Ascending aorta (tissue), 2 donors: ENCODE results near the gene AFG3L2. TPM values are rescaled to one million over a fixed set of nuclear protein-coding genes. Genes with fewer than 3 reads are reported as not detected.

Experiments used
- DNase-seq, 2 donors: peaks; one replicate each; pipeline ENCODE4 v3.0.0-alpha.2; 2019; ENCODE audit warnings: low spot score in 2 of 2
- H3K27ac ChIP-seq, 2 donors: fragments of 200-600 bp; sonication (generic); one replicate each; pipeline ENCODE4 v1.5.1; 2016 to 2017; ENCODE audit warnings: mild to moderate bottlenecking in 1 of 2
- H3K27me3 ChIP-seq: fragments of 200-600 bp; sonication (generic); one replicate; pipeline ENCODE4 v1.5.1; 2017
- H3K36me3 ChIP-seq, 2 donors: fragments of 200-600 bp; sonication (generic); one replicate each; pipeline ENCODE4 v1.5.1; 2016
- H3K4me1 ChIP-seq, 2 donors: fragments of 200-600 bp; sonication (generic); one replicate each; pipeline ENCODE4 v1.5.1; 2016 to 2017; ENCODE audit warnings: mild to moderate bottlenecking in 1 of 2
- H3K4me3 ChIP-seq, 2 donors: fragments of 200-600 bp; sonication (generic); one replicate each; pipeline ENCODE4 v1.5.1; 2016 to 2017; ENCODE audit warnings: mild to moderate bottlenecking in 1 of 2
- H3K9me3 ChIP-seq, 2 donors: fragments of 200-600 bp; sonication (generic); one replicate each; pipeline ENCODE4 v1.5.1; 2016
- intact Hi-C: fragments of 100-400 bp; cut with DNase I; formaldehyde crosslinking; loops from one replicate; pipeline ENCODE4 v1.15.1; 2023
- total RNA-seq: library from RNA; depleted of rRNA; stranded (reverse); fragments of >200 nt; gene quantifications from one replicate; pipeline ENCODE4 v1.1.0, GENCODE V29; 2016
- TF ChIP-seq, protein P1 (sequence below), 3 experiments: fragments of 200-600 bp in 2 of 3; fragments of 450-650 bp in 1 of 3; sonication (generic) in 2 of 3; IDR thresholded peaks; one replicate each; pipeline ENCODE4 v1.5.1; 2016 to 2019; ENCODE audit warnings: antibody characterized with exemption in 3 of 3, mild to moderate bottlenecking in 1 of 3, moderate library complexity in 1 of 3

Gene AFG3L2
- total RNA-seq, 1 donor from 2014 or later: 31.5 TPM

DNA sequence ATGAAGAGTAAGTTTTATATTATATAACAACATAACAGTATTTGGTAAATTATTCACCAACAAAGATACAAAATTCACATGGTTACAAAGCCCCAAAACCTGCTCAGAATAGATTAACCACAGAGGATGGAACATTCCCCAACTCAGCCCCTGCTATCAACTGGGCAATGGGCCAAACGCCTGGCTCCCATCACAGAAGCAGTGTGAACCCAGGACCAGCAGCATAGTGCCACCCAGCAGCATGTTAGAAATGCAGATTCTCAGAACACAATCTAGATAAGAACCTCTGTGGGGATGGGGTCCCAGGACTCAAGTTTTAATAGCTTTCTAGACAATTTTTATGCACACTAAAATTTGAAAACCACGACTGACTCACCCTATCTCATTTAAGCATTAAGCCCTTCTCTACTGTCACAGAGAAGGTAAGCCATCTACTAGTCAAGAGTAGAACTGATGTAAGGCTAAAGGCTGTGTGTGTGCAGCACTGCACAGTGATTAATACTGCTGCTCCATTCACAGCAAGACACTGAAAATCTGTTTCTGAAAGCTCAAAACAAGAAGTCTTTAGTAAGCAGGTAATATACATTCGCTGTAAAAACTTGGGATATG is 15.2 kb downstream of the AFG3L2 start:
- TF ChIP-seq, protein P1, sequence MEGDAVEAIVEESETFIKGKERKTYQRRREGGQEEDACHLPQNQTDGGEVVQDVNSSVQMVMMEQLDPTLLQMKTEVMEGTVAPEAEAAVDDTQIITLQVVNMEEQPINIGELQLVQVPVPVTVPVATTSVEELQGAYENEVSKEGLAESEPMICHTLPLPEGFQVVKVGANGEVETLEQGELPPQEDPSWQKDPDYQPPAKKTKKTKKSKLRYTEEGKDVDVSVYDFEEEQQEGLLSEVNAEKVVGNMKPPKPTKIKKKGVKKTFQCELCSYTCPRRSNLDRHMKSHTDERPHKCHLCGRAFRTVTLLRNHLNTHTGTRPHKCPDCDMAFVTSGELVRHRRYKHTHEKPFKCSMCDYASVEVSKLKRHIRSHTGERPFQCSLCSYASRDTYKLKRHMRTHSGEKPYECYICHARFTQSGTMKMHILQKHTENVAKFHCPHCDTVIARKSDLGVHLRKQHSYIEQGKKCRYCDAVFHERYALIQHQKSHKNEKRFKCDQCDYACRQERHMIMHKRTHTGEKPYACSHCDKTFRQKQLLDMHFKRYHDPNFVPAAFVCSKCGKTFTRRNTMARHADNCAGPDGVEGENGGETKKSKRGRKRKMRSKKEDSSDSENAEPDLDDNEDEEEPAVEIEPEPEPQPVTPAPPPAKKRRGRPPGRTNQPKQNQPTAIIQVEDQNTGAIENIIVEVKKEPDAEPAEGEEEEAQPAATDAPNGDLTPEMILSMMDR (IDR thresholded peaks at IDR 0.05): no peak

DNA sequence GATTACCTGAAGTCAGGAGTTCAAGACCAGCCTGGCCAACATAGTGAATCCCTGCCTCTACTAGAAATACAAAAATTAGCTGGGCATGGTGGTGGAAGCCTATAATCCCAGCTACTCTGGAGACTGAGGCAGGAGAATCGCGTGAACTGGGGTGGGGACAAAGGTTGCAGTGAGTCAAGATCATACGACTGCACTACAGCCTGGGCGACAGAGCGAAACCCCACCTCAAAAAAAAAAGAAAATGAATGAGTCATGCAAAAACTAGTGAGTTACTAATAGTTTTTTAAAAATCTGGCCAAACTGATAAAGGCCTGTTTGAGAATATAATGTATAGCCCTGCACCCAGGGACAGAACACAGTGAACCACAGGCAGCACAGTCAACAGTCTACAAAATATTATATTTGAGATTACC is 17.5 kb downstream of the AFG3L2 start:
- Histone ChIP-seq H3K27me3 (no peaks in the 10 kb centered on the region), H3K36me3 (peaks cover 51 to 92% of the 10 kb centered on the region in 2 donors), H3K4me3 (no peak overlapping the region), H3K27ac (no peak overlapping the region), H3K9me3 (no peaks in the 10 kb centered on the region), H3K4me1 (no peaks in the 10 kb centered on the region)
- intact Hi-C loops: no loop called here
- TF ChIP-seq, protein P1 (IDR thresholded peaks at IDR 0.05): no peak
- no peak for DNase-seq

More for the DNA sequence above, 15.2 kb downstream of the AFG3L2 start:
- Histone ChIP-seq H3K4me3 (no peak overlapping the region), H3K36me3 (peaks cover 67 to 91% of the 10 kb centered on the region in 2 donors), H3K27ac (no peak overlapping the region), H3K4me1 (no peaks in the 10 kb centered on the region), H3K27me3 (no peaks in the 10 kb centered on the region), H3K9me3 (no peaks in the 10 kb centered on the region)
- intact Hi-C loops: no loop called here
- DNase-seq: no peak

DNA sequence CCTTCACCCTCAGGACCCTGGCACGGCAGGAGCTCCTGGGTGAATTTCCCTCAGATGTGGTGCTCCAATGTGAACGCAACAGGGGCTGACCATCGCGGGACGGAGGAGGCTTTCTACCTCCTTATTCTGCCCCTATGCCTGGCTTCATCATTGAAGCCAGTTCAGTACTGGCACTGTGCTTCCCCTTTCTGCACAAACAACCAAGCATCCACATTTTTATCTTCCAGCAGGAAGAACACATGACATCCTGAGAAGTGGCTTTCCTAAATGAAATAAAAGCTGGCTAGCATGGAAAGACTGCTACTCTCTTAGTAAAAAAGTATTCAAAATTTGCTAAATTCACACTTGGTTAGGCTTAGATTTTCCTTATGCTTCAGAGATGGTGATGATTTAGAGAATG is 24.8 kb downstream of the AFG3L2 start:
- H3K27ac ChIP-seq: no peak overlapping the region
- H3K9me3 ChIP-seq: no peaks in the 10 kb centered on the region
- TF ChIP-seq, protein P1 (IDR thresholded peaks at IDR 0.05): no peak
- H3K36me3 ChIP-seq: peaks cover 54 to 96% of the 10 kb centered on the region in 2 donors
- intact Hi-C loops: no loop called here
- no peak overlapping the region for H3K4me3 ChIP-seq
- H3K27me3 ChIP-seq: no peaks in the 10 kb centered on the region
- DNase-seq: no peak
- H3K4me1 ChIP-seq: no peaks in the 10 kb centered on the region

- H3K36me3 ChIP-seq: peaks cover 66 to 98% of the 10 kb centered on the region in 2 donors
- H3K4me1 ChIP-seq: no peaks in the 10 kb centered on the region
- DNase-seq: no peak
- intact Hi-C loops: no loop called here
- no peak overlapping the region for H3K4me3 ChIP-seq
- TF ChIP-seq, protein P1 (IDR thresholded peaks at IDR 0.05): no peak
- no peak overlapping the region for H3K27ac ChIP-seq
- no peaks in the 10 kb centered on the region for H3K9me3 ChIP-seq
- no peaks in the 10 kb centered on the region for H3K27me3 ChIP-seq
Observed at GRCh38 chr18:12347895-12348294, 29.1 kb downstream of the AFG3L2 start.

- Histone ChIP-seq H3K36me3 (peaks cover 65 to 95% of the 10 kb centered on the region in 2 donors), H3K27me3 (no peaks in the 10 kb centered on the region), H3K27ac (no peak overlapping the region), H3K4me1 (no peaks in the 10 kb centered on the region), H3K9me3 (no peaks in the 10 kb centered on the region), H3K4me3 (no peak overlapping the region)
- TF ChIP-seq, protein P1 (IDR thresholded peaks at IDR 0.05): no peak
- intact Hi-C loops: no loop called here
- DNase-seq: no peak
Observed at GRCh38 chr18:12346240-12346565, 30.8 kb downstream of the AFG3L2 start.
